HG02571 (cell line): Measurements from ENCODE around the gene EPB41L3.
"Not testable (repeated sequence)": the region's sequence is repeated elsewhere in the genome, so short reads cannot be mapped to it uniquely, and the experiment has no call there.

Experiments used
- ATAC-seq: cut with Tn5 transposase; IDR thresholded peaks from one replicate; pipeline ENCODE4 v1.9.1; 2021; ENCODE audit warnings: mild to moderate bottlenecking, moderate library complexity; ENCODE audit not compliant: unreplicated experiment

Gene EPB41L3

DNA sequence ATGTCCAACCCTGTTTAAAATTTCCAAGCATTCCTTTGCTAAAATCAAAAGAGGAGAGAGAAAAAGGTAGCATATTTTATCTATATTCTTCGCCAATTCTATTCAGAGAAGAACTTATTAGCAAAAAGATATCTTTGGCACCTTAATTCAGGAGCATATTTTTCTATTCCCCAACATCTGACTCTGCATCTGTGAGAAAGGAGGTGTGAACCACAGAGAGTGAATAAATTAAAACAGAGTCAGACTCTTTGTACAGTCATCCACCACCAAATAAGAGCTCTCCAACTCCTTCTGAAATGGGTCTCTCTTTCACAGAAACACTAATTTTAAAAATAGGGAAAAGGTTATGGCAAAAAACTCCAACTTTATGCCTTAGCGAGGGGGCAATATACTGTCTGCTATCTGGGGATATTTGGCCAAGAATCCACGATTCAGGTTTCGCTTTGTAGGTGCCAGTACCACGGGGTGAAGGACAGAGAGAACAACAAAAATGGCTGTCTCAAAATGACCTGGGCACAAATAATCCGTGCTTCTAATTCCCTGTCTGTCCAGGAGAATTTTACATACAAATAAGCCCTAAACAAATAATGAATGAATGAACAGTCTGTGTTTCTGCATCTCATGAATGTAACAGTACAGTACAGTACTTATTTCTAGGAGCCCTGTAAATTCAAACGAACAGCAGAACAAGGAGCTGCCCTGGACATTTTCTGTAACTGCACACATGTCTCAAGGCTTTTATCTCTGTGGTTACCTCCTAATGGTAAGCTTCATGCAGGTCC lies 43.4 kb downstream of the EPB41L3 start:
- ATAC-seq, result no peak

- no peak for ATAC-seq
Measured at GRCh38 chr18:5498452-5498851, 45.3 kb downstream of the EPB41L3 start.

DNA sequence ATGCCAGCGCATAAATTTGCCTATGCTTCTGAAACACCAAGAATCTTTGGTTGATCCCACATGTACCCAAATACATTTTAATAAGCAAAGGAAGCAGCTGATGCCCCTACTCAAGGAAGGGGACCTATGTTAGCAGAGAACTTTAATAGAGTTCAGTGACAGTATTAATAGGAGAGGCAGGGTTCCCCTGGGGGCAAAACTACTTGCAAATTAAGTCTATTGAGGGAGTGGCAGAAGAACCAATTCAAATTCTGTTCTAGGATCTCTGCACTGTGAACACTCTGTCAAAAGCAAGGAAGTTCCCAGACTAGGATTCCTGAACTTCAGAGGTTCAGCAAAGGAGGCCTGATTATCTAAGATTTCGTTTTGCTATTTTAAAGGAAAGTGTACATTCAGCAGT lies 47.5 kb downstream of the EPB41L3 start:
- no peak for ATAC-seq

DNA sequence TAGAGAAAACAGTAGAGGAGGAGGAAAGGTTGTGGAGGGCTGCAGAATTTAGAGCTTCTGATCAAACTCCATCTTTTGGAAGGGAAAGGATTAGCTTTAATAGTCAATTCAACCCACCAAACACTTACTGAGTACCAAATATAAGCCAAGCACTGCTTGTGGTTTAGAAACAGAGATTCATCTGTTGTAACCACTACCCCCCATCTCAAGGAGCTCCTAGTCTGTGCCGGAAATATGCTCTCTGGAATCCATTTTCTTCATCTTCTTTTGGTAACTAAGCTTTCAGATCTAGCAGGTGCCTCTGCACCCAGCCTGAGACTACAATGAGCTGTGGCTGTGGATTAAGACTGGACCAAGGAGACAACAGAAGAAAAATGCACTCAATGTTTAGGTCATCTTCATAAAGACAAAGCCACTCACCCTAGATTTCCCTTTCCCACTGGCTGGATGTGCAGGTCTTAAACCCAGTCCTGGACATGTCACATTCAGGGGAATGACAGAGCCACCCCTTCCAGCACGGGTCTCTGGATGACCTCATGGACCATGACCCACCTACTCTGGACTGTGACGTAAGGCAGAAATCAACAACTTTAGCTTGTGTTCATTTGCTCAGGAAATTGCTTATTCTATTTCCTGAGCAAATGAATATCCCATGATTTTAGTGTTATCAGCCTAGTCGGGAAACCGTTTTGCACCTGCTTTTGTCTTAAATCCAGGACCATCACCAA lies 52.9 kb downstream of the EPB41L3 start:
- no peak for ATAC-seq

GRCh38 chr18:5488844-5489243 lies 55.0 kb downstream of the EPB41L3 start:
- ATAC-seq, result no peak

GRCh38 chr18:5488044-5488443 lies 55.8 kb downstream of the EPB41L3 start:
- not testable (repeated sequence) for ATAC-seq

- ATAC-seq, result no peak
Measured at GRCh38 chr18:5484526-5484925, 59.3 kb downstream of the EPB41L3 start.

- ATAC-seq, result no peak
Measured at GRCh38 chr18:5481621-5482020, 62.2 kb downstream of the EPB41L3 start.

DNA sequence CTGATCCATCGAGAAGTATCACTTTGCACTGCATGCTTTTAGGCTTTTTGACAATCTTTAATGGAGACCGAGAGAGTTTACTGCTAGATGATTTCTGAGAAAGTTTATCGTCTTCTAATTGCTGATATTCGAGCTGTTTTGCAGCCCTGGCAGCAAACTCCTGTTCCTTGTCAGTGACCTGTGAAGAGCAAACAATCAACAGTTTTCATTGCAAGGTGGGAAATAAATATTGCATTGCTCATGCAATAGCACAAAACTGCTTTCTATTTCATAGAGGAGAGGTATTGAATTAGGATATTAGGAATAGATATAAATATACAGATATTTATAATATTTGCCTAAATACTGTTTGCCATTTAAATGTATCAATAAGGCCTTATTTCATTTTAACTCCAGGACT lies 65.5 kb downstream of the EPB41L3 start:
- ATAC-seq, result no peak

- ATAC-seq, result no peak
Measured at GRCh38 chr18:5476961-5477800, 66.6 kb downstream of the EPB41L3 start.

DNA sequence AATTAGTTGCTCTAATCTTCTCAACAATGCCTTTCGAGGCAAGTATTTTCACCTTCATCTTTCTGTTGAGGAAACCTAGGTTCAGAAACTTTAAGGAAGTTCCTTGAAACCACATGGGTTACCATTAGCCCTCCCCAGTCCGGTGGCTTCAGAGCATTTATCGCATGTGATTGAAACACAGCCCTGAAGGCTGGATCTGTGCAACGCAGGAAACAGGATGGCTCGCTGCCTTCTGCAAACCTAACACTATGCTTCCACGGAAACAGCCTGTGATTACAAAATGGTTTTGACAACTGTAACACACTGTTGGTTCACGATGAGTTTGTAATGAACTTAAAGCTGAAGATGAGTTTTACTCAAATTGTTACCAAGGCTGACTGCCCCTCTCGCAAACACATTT lies 68.5 kb downstream of the EPB41L3 start:
- no peak for ATAC-seq

DNA sequence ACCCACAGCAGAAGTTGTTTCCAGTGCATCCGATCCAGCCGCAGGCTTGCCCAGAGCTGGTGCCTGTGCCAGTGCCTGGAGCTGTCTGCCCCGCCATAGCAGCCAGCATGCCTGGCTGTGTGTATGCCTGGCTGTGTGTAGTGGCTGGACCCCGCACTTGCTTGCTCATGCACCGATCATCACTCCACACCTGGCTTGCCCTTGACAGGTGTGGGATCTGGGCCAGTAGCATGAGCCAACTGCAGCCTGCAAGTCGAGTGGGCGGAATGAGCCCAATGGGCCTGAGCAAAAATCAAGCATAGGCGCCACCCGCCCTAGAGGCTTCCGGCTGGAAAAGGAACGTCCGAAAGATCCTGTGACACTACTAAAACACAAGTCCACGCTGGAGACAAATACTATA lies 74.5 kb downstream of the EPB41L3 start:
- no peak for ATAC-seq

GRCh38 chr18:5468394-5468793 lies 75.4 kb downstream of the EPB41L3 start:
- ATAC-seq, result no peak

GRCh38 chr18:5467671-5468070 lies 76.1 kb downstream of the EPB41L3 start:
- ATAC-seq, result no peak

GRCh38 chr18:5466256-5466655 lies 77.5 kb downstream of the EPB41L3 start:
- ATAC-seq, result no peak

DNA sequence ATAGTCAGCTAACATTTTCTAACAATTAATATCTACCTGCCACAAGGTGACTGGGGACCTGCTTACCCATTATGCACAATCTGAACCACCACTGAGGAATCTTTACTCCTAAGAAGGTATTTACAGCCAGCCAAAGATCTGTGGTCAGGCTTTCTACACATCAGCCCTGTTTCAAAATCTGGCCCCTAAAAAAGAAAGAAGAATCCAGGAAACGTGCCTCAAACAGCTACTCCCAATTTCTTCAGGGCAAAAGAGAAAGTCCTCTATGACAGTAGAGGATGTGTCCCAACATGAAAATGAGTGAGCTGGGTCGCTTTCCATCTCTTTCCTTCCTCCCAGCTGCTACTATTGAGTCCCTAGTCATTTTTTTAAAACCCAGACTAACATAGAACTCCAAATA lies 79.5 kb downstream of the EPB41L3 start:
- no peak for ATAC-seq

GRCh38 chr18:5463831-5464230 lies 80.0 kb downstream of the EPB41L3 start:
- ATAC-seq, result no peak

GRCh38 chr18:5463390-5463789 lies 80.4 kb downstream of the EPB41L3 start:
- no peak for ATAC-seq

- no peak for ATAC-seq
Measured at GRCh38 chr18:5462227-5462626, 81.6 kb downstream of the EPB41L3 start.

DNA sequence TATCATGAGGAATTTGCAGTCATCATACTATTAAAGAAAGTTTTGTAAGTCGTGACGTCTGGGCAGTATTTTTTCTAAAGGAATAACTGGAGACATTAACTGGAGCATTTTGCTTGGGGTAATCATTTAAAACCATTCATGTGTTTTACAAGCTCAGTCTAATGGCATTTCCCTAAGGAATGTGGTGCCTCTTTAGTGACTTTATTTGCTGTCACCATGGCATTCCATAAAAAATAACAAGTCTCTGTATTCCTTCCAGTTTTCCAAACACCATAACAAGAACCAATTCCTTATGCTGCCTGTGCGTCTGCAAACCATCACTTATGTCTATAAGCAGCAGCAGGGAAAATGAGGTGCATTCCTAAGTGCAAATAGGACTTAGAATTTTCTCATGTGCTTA lies 82.8 kb downstream of the EPB41L3 start:
- ATAC-seq, result no peak

DNA sequence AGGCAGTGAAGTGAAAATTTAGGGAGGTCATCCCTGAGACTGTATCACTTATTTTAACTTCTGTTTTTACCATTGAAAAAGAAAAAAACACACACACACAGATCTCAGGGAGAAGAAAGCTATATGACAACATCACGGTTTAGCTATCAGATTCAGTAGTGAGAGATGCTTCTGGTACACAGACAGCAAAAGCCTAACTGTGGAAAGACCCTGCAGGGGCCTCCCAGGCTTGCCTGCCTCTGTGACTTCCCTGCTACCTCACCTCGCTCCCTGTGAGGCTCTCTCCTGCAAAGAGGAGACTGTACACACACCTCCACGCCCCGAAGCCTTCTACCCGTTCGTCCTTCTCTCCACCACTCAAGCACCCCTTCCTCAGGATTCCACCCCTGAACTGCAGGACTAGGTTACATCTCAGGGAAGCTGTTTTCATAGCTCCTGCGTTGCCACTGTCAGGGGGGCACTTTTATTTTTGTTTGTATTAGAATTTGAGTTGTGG lies 86.3 kb downstream of the EPB41L3 start:
- ATAC-seq, result no peak
